NCI-H748 (cell line): Measurements from ENCODE around the gene EIF3J.

Source experiments
- DNase-seq: peaks from one replicate; lab custom pipeline; 2025; ENCODE audit not compliant: unreplicated experiment; lab: John Stamatoyannopoulos, UW

EIF3J gene

GRCh38 chr15:44593042-44593736 lies 56.2 kb downstream of the EIF3J start:
- peak; percentile 0 for DNase-seq

GRCh38 chr15:44595246-44595645 lies 58.3 kb downstream of the EIF3J start:
- no peak for DNase-seq

GRCh38 chr15:44595656-44596510 lies 58.9 kb downstream of the EIF3J start:
- DNase-seq: no peak

- DNase-seq: no peak
These were observed 59.6 kb downstream of the EIF3J start for GRCh38 chr15:44596511-44597010.

GRCh38 chr15:44598066-44598465 lies 61.1 kb downstream of the EIF3J start:
- no peak for DNase-seq

- no peak for DNase-seq
These were observed 61.9 kb downstream of the EIF3J start for GRCh38 chr15:44598892-44599291.

GRCh38 chr15:44603126-44603525 lies 66.2 kb downstream of the EIF3J start:
- no peak for DNase-seq

GRCh38 chr15:44606740-44607139 lies 69.8 kb downstream of the EIF3J start:
- DNase-seq: no peak
